Activated effector memory CD4-positive, alpha-beta T cell treated with Interleukin-2 at 50 U/mL for 16 hours (primary cell): ENCODE measurements around the gene LINGO4.
A peak's percentile ranks its signal among the peaks of the same experiment; 100 is the strongest.

Source experiments
- DNase-seq: peaks from one replicate; pipeline ENCODE4 v3.0.0-alpha.2; 2020

Gene LINGO4

GRCh38 chr1:151833172-151833900 lies 28.1 kb upstream of the LINGO4 start:
- DNase-seq = no peak

GRCh38 chr1:151832318-151832980 lies 27.2 kb upstream of the LINGO4 start:
- DNase-seq = no peak

GRCh38 chr1:151831605-151832004 lies 26.4 kb upstream of the LINGO4 start, which contains the start of gene RORC:
RORC (minus strand) TSS chr1:151831802; CDS start chr1:151831764, 38 bp downstream.
- DNase-seq = no peak

- DNase-seq = no peak
Measured at GRCh38 chr1:151831256-151831591, 26.0 kb upstream of the LINGO4 start.

- no peak for DNase-seq
Measured at GRCh38 chr1:151830055-151830454, 24.8 kb upstream of the LINGO4 start.

- DNase-seq = no peak
Measured at GRCh38 chr1:151829352-151830046, 24.3 kb upstream of the LINGO4 start.

- DNase-seq = no peak
Measured at GRCh38 chr1:151828921-151829320, 23.7 kb upstream of the LINGO4 start.

- DNase-seq = no peak
Measured at GRCh38 chr1:151827853-151828252, 22.6 kb upstream of the LINGO4 start.

- DNase-seq = no peak
Measured at GRCh38 chr1:151825751-151826660, 20.8 kb upstream of the LINGO4 start.

GRCh38 chr1:151825204-151825603 lies 20.0 kb upstream of the LINGO4 start:
- DNase-seq = no peak

- no peak for DNase-seq
Measured at GRCh38 chr1:151823175-151823574, 18.0 kb upstream of the LINGO4 start.

- no peak for DNase-seq
Measured at GRCh38 chr1:151822404-151822803, 17.2 kb upstream of the LINGO4 start.

- DNase-seq = no peak
Measured at GRCh38 chr1:151820940-151821339, 15.7 kb upstream of the LINGO4 start.

- DNase-seq = no peak
Measured at GRCh38 chr1:151819976-151820623, 14.9 kb upstream of the LINGO4 start.

GRCh38 chr1:151819227-151819835 lies 14.1 kb upstream of the LINGO4 start:
- no peak for DNase-seq

- DNase-seq = no peak
Measured at GRCh38 chr1:151817353-151817730, 12.1 kb upstream of the LINGO4 start.

GRCh38 chr1:151816548-151817352 lies 11.5 kb upstream of the LINGO4 start:
- no peak for DNase-seq

GRCh38 chr1:151815716-151816327 lies 10.6 kb upstream of the LINGO4 start:
- DNase-seq = peak; percentile 66

GRCh38 chr1:151814971-151815545 lies 9.8 kb upstream of the LINGO4 start:
- no peak for DNase-seq

GRCh38 chr1:151814426-151814825 lies 9.2 kb upstream of the LINGO4 start:
- no peak for DNase-seq
